Left lobe of liver (tissue), 2 donors: ENCODE measurements around the gene DDRGK1. TPM values are rescaled to one million over a fixed set of nuclear protein-coding genes. Genes with fewer than 3 reads are reported as not detected.
"Not testable (repeated sequence)": the region's sequence is repeated elsewhere in the genome, so short reads cannot be mapped to it uniquely, and the experiment has no call there.

ENCODE experiments used
- ATAC-seq: fragments of 200-7000 bp; cut with Tn5 transposase; one replicate; pipeline ENCODE4 v1.9.1; 2020; ENCODE audit warnings: mild to moderate bottlenecking, moderate library complexity
- DNase-seq: peaks from one replicate; pipeline ENCODE4 v3.0.0-alpha.2; 2020; ENCODE audit warnings: low spot score
- total RNA-seq: library from RNA; stranded (reverse); gene quantifications from one replicate; pipeline ENCODE4 v1.2.1, GENCODE V29; 2021
- donor health status: DM: no; HTN: no; CAD: no; lungs with moderate emphysema.
- donor health status: DM: no; HTN: yes; CAD: no.

DDRGK1 gene
- total RNA-seq, 1 donor from 2014 or later = 71.0 TPM

DNA sequence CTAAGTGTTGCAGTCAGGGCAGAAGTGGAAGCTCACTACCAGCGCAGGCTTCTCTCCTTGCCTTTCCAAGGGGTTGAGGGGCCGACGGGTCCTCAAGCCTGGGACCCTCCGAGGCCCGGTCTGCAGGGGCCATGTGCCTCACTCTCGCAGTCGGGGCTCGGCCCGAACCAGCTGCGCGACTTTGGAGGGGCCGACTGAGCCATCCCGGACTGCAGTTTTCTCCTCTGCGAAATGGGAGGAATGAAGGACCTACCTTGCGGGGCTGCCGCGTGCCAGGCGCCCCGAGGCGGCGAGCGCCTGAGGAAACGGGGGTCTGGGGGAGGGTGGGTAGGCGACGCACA lies 36.8 kb downstream of the DDRGK1 start:
- DNase-seq (peak; percentile 36), ATAC-seq (no peak)

DNA sequence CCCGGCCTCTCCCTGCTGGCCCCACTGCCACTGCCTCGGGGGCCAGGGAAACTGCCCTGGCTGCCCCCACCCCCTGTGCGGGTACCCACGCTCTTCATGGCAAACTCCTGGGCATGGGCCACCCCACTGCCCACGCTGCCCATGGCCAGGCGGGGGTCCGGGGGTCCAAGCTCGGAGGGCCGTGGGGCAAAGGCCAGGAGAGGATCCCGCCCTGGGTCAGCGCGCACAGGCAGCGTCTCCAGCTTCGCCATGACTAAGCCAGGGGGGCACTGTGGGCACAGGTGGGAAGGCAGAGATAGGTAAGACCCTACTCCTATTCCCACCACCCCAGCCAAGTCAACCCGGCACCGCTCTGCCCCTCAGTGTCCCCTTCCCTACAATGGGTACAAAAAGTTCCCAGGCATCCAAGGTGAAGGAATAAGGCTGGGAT lies 37.6 kb downstream of the DDRGK1 start:
- peak; percentile 39 for DNase-seq
- no peak for ATAC-seq

DNA sequence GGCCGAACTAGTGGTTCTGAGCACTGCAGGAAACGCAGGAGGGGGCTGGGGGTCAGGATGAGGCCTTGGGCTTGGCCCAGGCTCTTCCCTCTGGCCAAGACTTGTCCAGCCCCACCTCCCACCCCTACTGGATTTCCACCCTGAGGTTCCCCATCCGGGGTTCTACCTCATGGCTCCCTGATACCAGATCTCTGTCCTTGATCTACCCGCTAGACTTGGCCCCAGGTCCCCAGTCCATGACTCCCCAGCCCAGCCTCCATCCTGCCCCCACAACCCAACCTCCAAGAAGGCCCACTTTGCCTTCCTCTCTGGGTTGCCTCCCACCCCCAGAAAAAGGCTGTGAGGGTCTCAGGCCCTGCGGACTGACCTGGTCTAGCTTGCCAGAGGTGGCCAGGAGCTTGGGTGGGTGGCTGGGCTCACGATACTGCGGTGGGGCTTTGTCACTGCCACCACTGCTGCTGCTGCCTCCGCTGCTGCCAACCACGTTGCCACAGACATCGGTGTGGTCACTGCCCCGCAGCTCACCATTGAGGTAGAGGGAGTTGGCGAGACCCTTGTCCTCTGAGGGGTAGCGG lies 38.1 kb downstream of the DDRGK1 start:
- ATAC-seq = no peak
- DNase-seq = peak; percentile 43

- ATAC-seq = peak; percentile 31
Observed at GRCh38 chr20:3165473-3166337, 38.8 kb downstream of the DDRGK1 start.

GRCh38 chr20:3164763-3165410 lies 39.6 kb downstream of the DDRGK1 start:
- DNase-seq = peak; percentile 41

More at GRCh38 chr20:3165473-3166337, 38.8 kb downstream of the DDRGK1 start:
- DNase-seq = peak; percentile 48

GRCh38 chr20:3164043-3164762 lies 40.3 kb downstream of the DDRGK1 start:
- ATAC-seq (no peak), DNase-seq (no peak)

More at GRCh38 chr20:3164763-3165410, 39.6 kb downstream of the DDRGK1 start:
- no peak for ATAC-seq

DNA sequence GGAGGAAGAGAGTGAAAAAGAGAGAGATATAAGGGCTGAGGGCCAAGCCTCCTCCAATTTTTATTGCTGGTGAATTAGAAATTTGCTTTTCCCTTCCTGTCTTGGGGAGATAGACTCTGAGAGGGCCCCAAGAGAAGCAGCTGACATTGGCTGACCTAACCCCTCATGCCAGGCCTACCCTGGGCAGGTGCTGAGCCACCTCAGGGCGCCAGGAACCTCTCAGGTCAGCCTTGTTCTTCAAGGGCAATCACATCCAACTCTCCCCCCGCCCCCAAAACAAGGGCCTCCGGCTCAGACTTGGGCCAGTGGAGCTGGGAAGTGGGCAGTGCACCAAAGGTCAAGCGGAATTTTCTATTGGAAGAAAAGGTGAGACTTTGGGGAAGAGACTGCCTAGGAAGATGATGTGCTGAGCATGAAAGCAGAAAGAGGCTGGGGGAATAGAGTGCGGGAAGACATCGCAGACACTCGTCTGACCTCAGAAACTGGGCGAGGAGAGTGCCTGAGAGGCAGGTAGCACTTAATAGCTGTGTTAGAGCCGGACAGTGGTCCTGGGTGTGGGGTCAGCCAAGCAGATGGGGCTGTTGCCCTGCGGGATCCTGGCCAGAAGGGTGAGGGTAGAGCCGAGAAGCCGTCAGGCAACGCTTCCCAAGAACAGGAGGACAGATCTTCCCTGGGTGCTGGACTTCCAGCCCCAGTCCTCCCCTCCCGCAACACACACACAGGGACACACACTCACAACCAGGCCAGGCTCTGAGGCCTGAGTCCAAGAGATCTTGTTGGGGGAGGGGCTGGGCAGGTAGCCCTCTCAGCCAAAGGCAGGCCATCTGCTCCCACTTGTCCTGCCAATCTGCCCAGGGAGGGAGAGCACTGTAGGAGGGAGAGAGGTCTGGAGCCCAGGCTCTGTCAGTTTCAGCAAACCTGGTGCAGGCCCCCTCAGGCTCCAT lies 41.1 kb downstream of the DDRGK1 start:
- no peak for DNase-seq
- ATAC-seq = no peak

DNA sequence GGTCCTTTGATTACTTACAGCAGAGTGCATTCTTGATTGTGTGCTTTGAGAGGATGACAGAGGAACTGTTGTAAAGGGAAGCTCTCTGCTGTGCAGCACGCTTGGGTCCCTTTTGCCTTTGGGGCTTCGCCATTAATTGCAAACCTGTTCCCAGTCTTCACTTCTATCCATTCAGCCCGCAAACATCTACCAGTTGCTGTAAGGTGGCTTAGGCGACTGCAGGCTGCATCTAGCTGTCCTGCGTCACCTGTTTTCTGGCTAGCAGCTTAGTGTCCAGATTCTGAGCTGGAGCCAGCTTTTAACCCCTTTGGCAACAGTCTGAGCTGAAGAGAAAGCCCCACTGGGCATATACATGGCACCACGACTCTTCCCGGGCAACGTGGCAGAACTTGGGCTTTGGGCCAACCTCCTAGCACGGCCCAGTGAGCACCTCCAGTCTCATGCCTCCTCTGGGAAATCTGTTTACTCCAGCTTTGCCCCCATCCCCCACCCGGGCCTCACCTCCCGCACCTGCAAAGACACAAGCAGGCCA lies 42.3 kb downstream of the DDRGK1 start:
- DNase-seq (no peak), ATAC-seq (no peak)

- ATAC-seq (no peak), DNase-seq (no peak)
Observed at GRCh38 chr20:3161316-3162079, 43.0 kb downstream of the DDRGK1 start.

GRCh38 chr20:3160418-3160817 lies 44.1 kb downstream of the DDRGK1 start:
- no peak for ATAC-seq
- no peak for DNase-seq

- DNase-seq = no peak
- ATAC-seq = peak; percentile 15
Observed at GRCh38 chr20:3158968-3159431, 45.5 kb downstream of the DDRGK1 start.

DNA sequence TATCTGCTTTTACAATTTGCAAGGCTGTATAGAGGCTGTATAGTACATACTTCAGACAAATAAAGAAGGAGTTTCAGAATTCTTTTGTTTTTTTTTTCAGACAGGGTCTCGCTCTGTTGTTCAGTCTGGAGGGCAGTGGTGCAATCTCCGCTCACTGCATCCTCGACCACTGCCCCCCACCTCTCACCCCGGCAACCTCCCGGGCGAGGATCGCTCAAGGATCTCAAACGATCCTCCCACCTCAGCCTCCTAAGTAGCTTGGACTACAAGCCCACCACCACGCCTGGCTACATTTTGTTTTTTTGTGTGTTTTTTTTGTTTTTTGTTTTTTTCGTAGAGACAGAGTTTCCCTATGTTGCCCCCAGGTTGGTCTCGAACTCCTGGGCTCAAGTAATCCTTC lies 46.7 kb downstream of the DDRGK1 start:
- DNase-seq = no peak
- no peak for ATAC-seq

DNA sequence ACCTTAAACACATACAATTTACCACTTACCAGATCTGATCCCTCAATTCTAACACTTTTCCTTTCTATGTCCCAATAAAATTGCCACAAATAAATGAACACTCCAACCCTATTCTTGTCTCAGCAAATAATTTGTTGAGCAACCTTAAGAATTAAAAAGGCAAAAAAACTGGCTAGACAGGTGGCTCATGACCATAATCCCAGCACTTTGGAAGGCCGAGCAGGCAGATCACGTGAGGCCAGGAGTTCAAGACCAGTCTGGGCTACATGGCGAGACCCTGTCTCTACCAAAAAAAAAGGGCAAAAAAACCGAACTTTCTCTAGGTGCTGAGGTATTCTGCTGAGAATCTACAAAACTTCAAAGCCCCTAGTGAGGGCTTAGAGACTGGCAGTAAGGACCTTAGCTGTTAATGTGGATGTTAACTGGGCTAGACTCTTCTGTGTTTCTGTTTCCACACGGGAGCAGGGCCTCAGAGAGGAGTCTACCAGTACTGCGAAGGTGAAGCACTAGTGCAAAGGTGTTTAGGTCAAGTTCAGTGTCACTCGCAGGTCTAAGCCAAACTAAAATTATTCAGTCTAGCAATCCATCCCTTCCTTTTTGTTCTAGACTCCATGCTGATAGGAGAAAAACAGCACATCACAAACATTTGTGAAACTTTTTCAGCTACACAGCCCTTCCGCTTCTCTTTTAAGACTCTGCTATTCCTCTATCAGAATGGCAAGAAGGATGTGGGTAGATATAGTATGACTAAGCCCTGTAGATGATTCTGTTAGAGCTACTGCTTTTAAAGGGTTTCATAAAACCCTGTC lies 47.5 kb downstream of the DDRGK1 start:
- peak; percentile 9 for ATAC-seq
- no peak for DNase-seq

DNA sequence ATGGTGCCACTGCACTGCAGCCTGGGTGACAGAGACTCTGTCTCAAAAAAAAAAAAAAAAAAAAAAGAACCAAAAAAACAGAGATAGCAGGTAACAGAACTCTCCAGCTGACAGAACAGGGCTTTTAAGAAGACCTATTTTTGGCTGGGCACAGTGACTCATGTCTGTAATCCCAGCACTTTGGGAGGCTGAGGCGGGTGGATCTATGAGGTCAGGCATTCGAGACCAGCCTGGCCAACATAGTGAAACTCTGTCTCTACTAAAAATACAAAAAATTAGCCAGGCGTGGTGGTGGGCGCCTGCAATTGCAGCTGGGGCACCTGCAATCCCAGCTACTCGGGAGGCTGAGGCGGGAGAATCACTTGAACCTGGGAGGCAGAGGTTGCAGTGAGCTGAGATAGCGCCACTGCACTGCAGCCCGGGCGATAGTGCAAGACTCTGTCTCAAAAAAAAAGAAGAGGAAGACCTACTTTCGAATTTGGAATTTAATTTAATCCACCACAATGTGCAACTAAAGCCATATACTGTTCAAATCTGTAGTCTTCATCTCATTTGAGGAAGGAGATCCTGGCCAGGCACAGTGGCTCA lies 52.3 kb downstream of the DDRGK1 start:
- not testable (repeated sequence) for DNase-seq, ATAC-seq

DNA sequence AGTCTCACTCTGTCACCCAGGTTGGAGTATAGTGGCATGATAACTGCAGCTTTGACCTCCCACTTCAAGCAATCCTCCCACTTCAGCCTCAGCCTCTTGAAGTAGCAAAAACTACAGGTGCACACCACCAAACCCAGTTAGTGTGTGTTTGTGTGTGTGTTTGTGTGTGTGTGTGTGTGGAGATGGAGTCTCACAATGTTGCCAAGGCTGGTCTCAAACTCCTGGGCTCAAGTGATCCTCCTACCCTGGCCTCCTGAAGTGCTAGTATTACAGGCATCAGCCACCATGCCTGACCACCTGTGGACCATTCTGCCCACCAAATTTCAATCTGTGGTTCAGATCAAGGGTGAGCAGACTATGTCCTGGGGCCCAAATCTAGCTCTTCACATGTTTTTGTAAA lies 53.6 kb downstream of the DDRGK1 start:
- ATAC-seq (no peak), DNase-seq (no peak)

DNA sequence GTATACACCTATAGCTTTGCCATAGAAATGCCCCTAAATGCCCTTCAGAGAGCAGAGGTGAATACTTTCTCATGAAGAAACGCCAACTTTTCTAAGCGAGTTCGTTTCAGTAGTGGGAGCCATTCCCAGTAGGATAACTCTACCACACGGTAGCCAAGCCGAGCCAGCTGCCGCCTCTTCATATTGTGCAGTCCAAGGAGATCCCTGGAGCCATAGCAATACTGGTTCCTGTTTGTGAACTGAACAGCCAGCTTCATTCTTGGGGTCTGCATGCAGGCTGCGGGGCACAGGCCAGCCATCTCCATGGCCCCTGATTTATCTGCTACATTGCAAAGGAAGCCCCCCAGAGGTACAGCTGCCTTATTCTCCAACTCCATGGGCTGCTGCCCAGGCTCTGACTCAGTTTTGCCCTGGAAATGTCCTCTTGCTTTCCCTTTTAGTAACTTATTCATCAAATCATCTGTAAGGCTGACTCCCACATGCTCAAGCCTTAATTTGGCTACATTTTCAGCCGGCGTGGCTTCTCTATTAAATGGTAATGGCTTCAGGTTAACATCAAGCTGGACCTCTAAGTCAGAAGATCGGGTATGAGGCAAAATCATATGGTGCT lies 57.6 kb downstream of the DDRGK1 start:
- ATAC-seq (no peak), DNase-seq (no peak)

DNA sequence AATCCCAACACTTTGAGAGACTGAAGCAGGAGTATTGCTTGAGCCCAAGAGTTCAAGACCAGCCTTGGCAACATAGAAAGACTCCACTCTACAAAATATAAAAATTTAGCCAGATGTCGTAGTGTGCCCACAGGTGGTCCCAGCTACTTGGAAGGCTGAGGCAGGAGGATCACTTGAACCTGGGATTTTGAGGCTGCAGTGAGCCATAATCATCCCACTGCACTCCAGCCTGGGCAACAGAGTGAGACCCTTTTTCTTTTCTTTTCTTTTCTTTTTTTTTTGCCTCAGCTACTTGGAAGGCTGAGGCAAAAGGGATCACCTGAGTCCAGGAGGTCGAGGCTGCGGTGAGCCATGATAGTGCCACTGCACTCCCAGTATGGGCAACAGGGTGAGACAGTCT lies 62.7 kb downstream of the DDRGK1 start:
- no peak for ATAC-seq

More for the DNA sequence above, 62.7 kb downstream of the DDRGK1 start:
- no peak for DNase-seq
